Measurements from ENCODE around the gene REXO5. TPM values are rescaled to one million over a fixed set of nuclear protein-coding genes. Genes with fewer than 3 reads are reported as not detected.

Gene REXO5
- total RNA-seq, 4 donors from 2014 or later: 2.0 to 10.6 (median 6.2) TPM

DNA sequence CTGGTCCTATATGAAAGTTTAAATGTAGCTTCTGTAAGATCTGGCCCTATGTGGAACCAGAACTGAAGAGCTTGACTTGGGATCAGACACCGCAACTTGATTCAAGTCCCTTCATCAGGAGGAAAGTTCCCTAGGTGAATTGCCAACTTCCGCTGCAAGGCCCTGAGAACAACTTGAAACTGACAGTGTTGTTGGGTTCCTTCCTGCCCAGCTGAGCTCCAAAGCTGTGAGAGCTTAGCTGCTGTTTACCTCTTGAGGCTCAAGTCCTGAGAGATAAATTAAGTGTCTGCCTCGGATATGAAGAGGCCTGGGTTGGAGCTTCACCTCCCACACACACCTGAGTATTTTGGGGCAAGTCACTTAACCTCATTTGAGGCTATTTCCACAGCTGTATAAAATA is 44.7 kb downstream of the REXO5 start:
- intact Hi-C loops (cut with DNase I; ENCODE audit: low total_unique reads): no loop called here
- DNase-seq (ENCODE audit: low spot score in 2 of 2): no peak
- TF ChIP-seq, protein P1, sequence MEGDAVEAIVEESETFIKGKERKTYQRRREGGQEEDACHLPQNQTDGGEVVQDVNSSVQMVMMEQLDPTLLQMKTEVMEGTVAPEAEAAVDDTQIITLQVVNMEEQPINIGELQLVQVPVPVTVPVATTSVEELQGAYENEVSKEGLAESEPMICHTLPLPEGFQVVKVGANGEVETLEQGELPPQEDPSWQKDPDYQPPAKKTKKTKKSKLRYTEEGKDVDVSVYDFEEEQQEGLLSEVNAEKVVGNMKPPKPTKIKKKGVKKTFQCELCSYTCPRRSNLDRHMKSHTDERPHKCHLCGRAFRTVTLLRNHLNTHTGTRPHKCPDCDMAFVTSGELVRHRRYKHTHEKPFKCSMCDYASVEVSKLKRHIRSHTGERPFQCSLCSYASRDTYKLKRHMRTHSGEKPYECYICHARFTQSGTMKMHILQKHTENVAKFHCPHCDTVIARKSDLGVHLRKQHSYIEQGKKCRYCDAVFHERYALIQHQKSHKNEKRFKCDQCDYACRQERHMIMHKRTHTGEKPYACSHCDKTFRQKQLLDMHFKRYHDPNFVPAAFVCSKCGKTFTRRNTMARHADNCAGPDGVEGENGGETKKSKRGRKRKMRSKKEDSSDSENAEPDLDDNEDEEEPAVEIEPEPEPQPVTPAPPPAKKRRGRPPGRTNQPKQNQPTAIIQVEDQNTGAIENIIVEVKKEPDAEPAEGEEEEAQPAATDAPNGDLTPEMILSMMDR (IDR thresholded peaks at IDR 0.05): no peak
- TF ChIP-seq POLR2A (IDR thresholded peaks at IDR 0.05): no peak
- 38 to 50% methylated on average over 3 of the region's 3 CpGs for WGBS, 2 donors
- H3K4me3 ChIP-seq (ENCODE audit: low read depth, poor library complexity, severe bottlenecking): no peak overlapping the region

DNA sequence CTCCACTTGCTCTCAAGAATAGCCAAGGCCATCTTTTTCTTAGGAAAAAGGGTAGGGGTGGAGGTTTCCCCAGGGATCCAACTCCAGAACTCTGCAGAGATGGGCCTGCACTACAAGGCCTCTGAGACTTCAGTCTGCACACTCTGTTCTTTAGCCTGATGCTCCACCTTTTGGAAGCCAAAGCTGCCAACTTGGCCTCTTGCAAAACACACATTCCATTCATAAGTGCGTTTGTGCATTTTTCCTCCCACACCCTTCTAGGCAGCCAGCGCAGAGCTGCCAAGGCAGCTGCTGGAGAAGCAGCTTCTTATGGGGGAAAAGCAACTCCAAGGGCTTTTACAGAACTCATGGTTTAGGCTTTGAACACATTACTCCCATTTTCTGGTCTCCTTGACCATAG is 45.3 kb downstream of the REXO5 start:
- DNase-seq (ENCODE audit: low spot score in 2 of 2): peak; percentile 89 to 95
- H3K4me3 ChIP-seq (ENCODE audit: low read depth, poor library complexity, severe bottlenecking): no peak overlapping the region
- 19 to 20% methylated on average over 2 of the region's 2 CpGs for WGBS, 2 donors
- TF ChIP-seq POLR2A (IDR thresholded peaks at IDR 0.05): no peak
- TF ChIP-seq, protein P1 (IDR thresholded peaks at IDR 0.05): no peak
- intact Hi-C loops (cut with DNase I; ENCODE audit: low total_unique reads): no loop called here

DNA sequence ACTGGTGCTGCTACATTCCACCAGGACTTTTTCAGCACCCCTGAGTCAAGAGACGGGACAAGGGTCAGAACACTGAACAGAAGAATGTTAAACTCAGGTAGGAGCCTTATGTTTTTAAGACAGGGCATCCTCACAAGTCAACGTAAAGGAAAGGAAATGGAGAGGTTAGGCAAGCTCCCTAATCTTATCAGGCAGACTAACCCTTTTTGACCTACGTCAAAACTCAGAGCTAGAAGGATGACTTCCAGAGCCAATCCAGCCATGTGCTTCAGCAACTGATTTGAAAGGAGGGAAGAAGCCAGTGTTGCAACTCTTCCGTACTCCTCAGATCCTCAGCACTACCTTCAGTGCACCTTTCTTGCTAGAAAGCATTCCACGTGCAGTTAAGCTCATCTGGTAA is 46.8 kb downstream of the REXO5 start:
- intact Hi-C loops (cut with DNase I; ENCODE audit: low total_unique reads): no loop called here
- no peak for DNase-seq (ENCODE audit: low spot score in 2 of 2)
- 63 to 70% methylated on average over 5 of the region's 5 CpGs for WGBS, 2 donors
- no peak overlapping the region for H3K4me3 ChIP-seq (ENCODE audit: low read depth, poor library complexity, severe bottlenecking)
- no peak for TF ChIP-seq POLR2A (IDR thresholded peaks at IDR 0.05)
- TF ChIP-seq, protein P1 (IDR thresholded peaks at IDR 0.05): no peak

DNA sequence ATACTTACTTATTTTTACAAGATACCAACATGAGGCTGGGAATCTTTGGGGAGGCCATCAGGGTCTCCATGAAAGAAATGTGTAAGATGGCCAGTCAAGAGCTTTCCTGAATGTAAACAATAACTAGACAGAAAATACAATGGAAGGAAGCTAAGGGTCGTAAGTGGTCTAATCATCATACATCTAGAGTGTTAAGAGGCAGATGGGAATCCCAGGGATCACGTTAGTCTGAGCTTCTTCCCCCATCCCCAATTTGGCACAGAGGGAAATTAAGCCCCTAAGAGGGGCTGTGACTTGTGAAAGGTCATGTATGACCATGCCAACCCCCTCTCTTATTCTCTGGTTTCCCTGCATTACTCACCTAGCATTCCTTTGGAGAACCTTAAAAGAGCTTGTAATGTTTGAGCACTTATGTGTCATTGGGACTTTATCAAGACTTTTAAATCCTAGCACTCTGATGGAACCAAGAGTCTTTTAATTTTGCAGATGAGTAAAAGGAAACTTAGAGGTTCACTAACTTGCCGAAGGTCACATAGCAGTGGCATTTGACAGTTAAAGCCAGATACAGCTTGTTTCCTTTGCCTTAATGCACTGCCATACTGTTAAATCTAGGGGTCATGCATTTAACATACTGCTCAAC is 47.8 kb downstream of the REXO5 start:
- WGBS, 2 donors: 83 to 87% methylated on average over 3 of the region's 3 CpGs
- DNase-seq (ENCODE audit: low spot score in 2 of 2): no peak
- intact Hi-C loops (cut with DNase I; ENCODE audit: low total_unique reads): no loop called here
- no peak overlapping the region for H3K4me3 ChIP-seq (ENCODE audit: low read depth, poor library complexity, severe bottlenecking)
- TF ChIP-seq, protein P1 (IDR thresholded peaks at IDR 0.05): no peak
- TF ChIP-seq POLR2A (IDR thresholded peaks at IDR 0.05): no peak

DNA sequence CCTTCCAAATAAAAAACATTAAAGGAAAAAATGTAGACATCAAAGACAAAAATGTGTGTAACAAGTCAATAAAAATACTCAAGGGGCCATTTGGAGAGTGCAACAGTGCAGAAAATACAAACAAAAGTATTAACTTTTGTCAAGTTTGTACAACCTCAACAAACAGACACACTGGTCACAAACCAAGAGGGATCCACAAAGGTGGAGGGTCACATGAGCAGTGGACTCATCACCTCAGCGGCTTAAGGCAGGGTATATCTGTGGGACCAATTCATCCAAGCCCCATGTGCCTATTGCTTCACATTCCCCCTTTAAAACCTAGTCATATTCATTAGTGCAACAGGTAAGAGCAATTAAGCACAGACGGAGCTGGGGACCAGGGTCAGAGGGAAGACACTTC is 48.6 kb downstream of the REXO5 start:
- no peak for TF ChIP-seq POLR2A (IDR thresholded peaks at IDR 0.05)
- TF ChIP-seq, protein P1 (IDR thresholded peaks at IDR 0.05): no peak
- WGBS, 2 donors: 95 to 97% methylated on average over 2 of the region's 2 CpGs
- H3K4me3 ChIP-seq (ENCODE audit: low read depth, poor library complexity, severe bottlenecking): no peak overlapping the region
- intact Hi-C loops (cut with DNase I; ENCODE audit: low total_unique reads): no loop called here
- DNase-seq (ENCODE audit: low spot score in 2 of 2): no peak

DNA sequence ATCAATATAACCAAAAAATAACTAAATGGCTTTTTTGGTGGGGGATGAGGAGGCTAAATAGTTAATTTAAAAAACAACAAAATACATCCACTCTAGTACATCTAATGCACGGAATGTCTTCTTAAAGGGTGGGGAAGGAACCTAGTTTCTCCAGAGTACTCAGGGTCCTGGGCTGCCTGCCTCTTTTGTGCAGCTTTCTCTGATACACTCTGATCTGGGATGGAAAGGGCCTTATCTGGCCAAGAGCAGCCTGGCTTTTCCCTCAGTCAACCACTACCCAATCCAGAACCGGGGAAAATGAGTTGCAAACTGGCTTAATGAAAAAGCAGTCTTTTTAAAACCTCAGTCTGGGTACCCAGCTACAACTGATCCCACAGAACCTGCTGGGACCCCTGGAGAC is 51.0 kb downstream of the REXO5 start:
- H3K4me3 ChIP-seq (ENCODE audit: low read depth, poor library complexity, severe bottlenecking): no peak overlapping the region
- TF ChIP-seq, protein P1 (IDR thresholded peaks at IDR 0.05): no peak
- no peak for TF ChIP-seq POLR2A (IDR thresholded peaks at IDR 0.05)
- intact Hi-C loops (cut with DNase I; ENCODE audit: low total_unique reads): no loop called here
- WGBS, 2 donors: 72% methylated on average over 2 of the region's 2 CpGs
- no peak for DNase-seq (ENCODE audit: low spot score in 2 of 2)

Data from lower leg skin (tissue), 4 donors.